HepG2 (cell line): ENCODE measurements around the gene BEAN1. TPM values are rescaled to one million over a fixed set of nuclear protein-coding genes. Genes with fewer than 3 reads are reported as not detected.

ENCODE experiments used
- CEBPZ ChIP-seq: IDR thresholded peaks from 2 replicates; pipeline ENCODE4 v1.6.1; 2012; ENCODE audit warnings: low read length, improper control_type of control experiment
- EHMT2 ChIP-seq: fragments of 200-600 bp; sonication (generic); IDR thresholded peaks from 2 replicates; pipeline ENCODE4 v1.7.0; 2017; ENCODE audit warnings: antibody characterized with exemption, low read depth, low read length, borderline replicate concordance
- GPBP1L1 ChIP-seq: sonication (generic); formaldehyde crosslinking; IDR thresholded peaks from 2 replicates; pipeline ENCODE4 v1.5.0; 2020; ENCODE audit warnings: mild to moderate bottlenecking, missing genetic modification reagents
- HES4 ChIP-seq: sonication (generic); formaldehyde crosslinking; IDR thresholded peaks from 2 replicates; pipeline ENCODE4 v1.9.0; 2021; ENCODE audit warnings: mild to moderate bottlenecking, missing genetic modification reagents, borderline replicate concordance
- HMG20A ChIP-seq: IDR thresholded peaks from 2 replicates; pipeline ENCODE4 v1.6.1; 2016; ENCODE audit warnings: borderline replicate concordance
- IKZF1 ChIP-seq: fragments of 450-650 bp; IDR thresholded peaks from 2 replicates; pipeline ENCODE4 v1.7.1; 2016
- MAX ChIP-seq: IDR thresholded peaks from 2 replicates; pipeline ENCODE4 v1.6.1; 2012; ENCODE audit warnings: inconsistent platforms
- MEIS2 ChIP-seq: sonication (generic); formaldehyde crosslinking; IDR thresholded peaks from 2 replicates; pipeline ENCODE4 v1.9.0; 2021; ENCODE audit warnings: mild to moderate bottlenecking, missing genetic modification reagents
- MXD1 ChIP-seq: sonication (generic); formaldehyde crosslinking; IDR thresholded peaks from 2 replicates; pipeline ENCODE4 v1.4.0; 2020; ENCODE audit warnings: mild to moderate bottlenecking, missing genetic modification reagents
- PRDM4 ChIP-seq: sonication (generic); formaldehyde crosslinking; IDR thresholded peaks from 2 replicates; pipeline ENCODE4 v1.9.0; 2021; ENCODE audit warnings: missing genetic modification reagents, borderline replicate concordance
- RFX3 ChIP-seq: IDR thresholded peaks from 2 replicates; pipeline ENCODE4 v1.6.1; 2016; ENCODE audit warnings: missing biosample characterization, missing genetic modification reagents
- TCF7 ChIP-seq: sonication (generic); IDR thresholded peaks from 2 replicates; pipeline ENCODE4 v1.6.1; 2016; ENCODE audit warnings: antibody characterized with exemption, low read depth
- ZBTB3 ChIP-seq: sonication (generic); formaldehyde crosslinking; IDR thresholded peaks from 2 replicates; pipeline ENCODE4 v1.4.0; 2020; ENCODE audit warnings: low read depth, mild to moderate bottlenecking, moderate library complexity, missing genetic modification reagents, borderline replicate concordance
- ZNF275 ChIP-seq: sonication (generic); formaldehyde crosslinking; IDR thresholded peaks from 2 replicates; pipeline ENCODE4 v1.8.0; 2022; ENCODE audit warnings: missing genetic modification reagents, mild to moderate bottlenecking, inconsistent platforms, borderline replicate concordance
- ZNF34 ChIP-seq: sonication (generic); formaldehyde crosslinking; IDR thresholded peaks from 2 replicates; pipeline ENCODE4 v1.4.0; 2020; ENCODE audit warnings: mild to moderate bottlenecking, missing genetic modification reagents, borderline replicate concordance
- ZNF577 ChIP-seq: sonication (generic); formaldehyde crosslinking; IDR thresholded peaks from 2 replicates; pipeline ENCODE4 v1.4.0; 2020; ENCODE audit warnings: mild to moderate bottlenecking, low read depth, missing genetic modification reagents, borderline replicate concordance
- ZNF619 ChIP-seq: sonication (generic); formaldehyde crosslinking; IDR thresholded peaks from 2 replicates; pipeline ENCODE4 v1.4.0; 2020; ENCODE audit warnings: mild to moderate bottlenecking, missing genetic modification reagents
- ZNF775 ChIP-seq: sonication (generic); formaldehyde crosslinking; IDR thresholded peaks from 2 replicates; pipeline ENCODE4 v1.4.0; 2020; ENCODE audit warnings: missing genetic modification reagents, mild to moderate bottlenecking, moderate library complexity, borderline replicate concordance
- ZNF788 ChIP-seq: sonication (generic); formaldehyde crosslinking; IDR thresholded peaks from 2 replicates; pipeline ENCODE4 v1.5.0; 2020; ENCODE audit warnings: mild to moderate bottlenecking, missing genetic modification reagents, borderline replicate concordance
- polyA plus RNA-seq, 8 experiments: library from polyadenylated mRNA; depleted of rRNA in 3 of 8; stranded (reverse) in 7 of 8; unstranded in 1 of 8; fragments of >200 nt; fragmentation: Illumina TruSeq in 4 of 8; extraction: Trizol in 4 of 8; gene quantifications; 2 replicates each; pipeline versions ENCODE4 v1.2.1 to v1.2.3, GENCODE V29; 2011 to 2016; ENCODE audit warnings: low read depth in 4 of 8, missing spikeins in 1 of 8, mixed read lengths in 1 of 8; ENCODE audit not compliant: insufficient read depth in 1 of 8
- total RNA-seq, 5 experiments: library from RNA; depleted of rRNA; stranded (reverse); fragments of >200 nt; fragmentation: Illumina TruSeq; extraction: Trizol; gene quantifications; 2 replicates each; pipeline ENCODE4 v1.2.3, GENCODE V29; 2016; ENCODE audit warnings: low read depth in 1 of 5

Gene BEAN1
- total and polyA plus RNA-seq, 2 of the 13 experiments (the other 11 are each of a cell fraction or from before 2014, with no cell fraction given) = 0.53 to 1.4 TPM

- TF ChIP-seq IKZF1 (no peak), ZNF275 (CRISPR knock-in tag) (no peak), ZNF775 (CRISPR knock-in tag) (no peak), MAX (no peak; the same call in 1 of the 2 replicates), ZNF577 (no peak), CEBPZ (no peak), TCF7 (no peak), MXD1 (CRISPR knock-in tag) (no peak), HMG20A (CRISPR knock-in tag) (no peak), MEIS2 (no peak), ZNF34 (CRISPR knock-in tag) (no peak), GPBP1L1 (CRISPR knock-in tag) (no peak), HES4 (CRISPR knock-in tag) (no peak), ZNF619 (CRISPR knock-in tag) (no peak), PRDM4 (CRISPR knock-in tag) (no peak), ZBTB3 (CRISPR knock-in tag) (no peak), ZNF788 (CRISPR knock-in tag) (no peak; the same call in 1 of the 2 replicates), EHMT2 (no peak), RFX3 (CRISPR knock-in tag) (no peak)
Observed at GRCh38 chr16:66483689-66484452, 56.8 kb downstream of the BEAN1 start (continued).
